NCI-H1092 (cell line): Measurements from ENCODE around the gene POLR3A.

Source experiments
- DNase-seq: peaks from one replicate; lab custom pipeline; 2025; lab: John Stamatoyannopoulos, UW

POLR3A gene

GRCh38 chr10:77977934-77978333 is 51.4 kb downstream of the POLR3A start:
- no peak for DNase-seq

GRCh38 chr10:77977016-77977415 is 52.3 kb downstream of the POLR3A start:
- DNase-seq: no peak

GRCh38 chr10:77975086-77975666 is 54.1 kb downstream of the POLR3A start:
- DNase-seq: no peak

- DNase-seq: no peak
These were observed 54.8 kb downstream of the POLR3A start for GRCh38 chr10:77974396-77975074.

- no peak for DNase-seq
These were observed 56.0 kb downstream of the POLR3A start for GRCh38 chr10:77973276-77973675.

GRCh38 chr10:77972148-77972547 is 57.2 kb downstream of the POLR3A start:
- no peak for DNase-seq

- no peak for DNase-seq
These were observed 57.5 kb downstream of the POLR3A start for GRCh38 chr10:77971804-77972144.

- DNase-seq: no peak
These were observed 58.2 kb downstream of the POLR3A start for GRCh38 chr10:77970869-77971803.

GRCh38 chr10:77969114-77969513 is 60.2 kb downstream of the POLR3A start:
- no peak for DNase-seq

- DNase-seq: peak; percentile 47
These were observed 61.7 kb downstream of the POLR3A start for GRCh38 chr10:77967611-77968022.

- no peak for DNase-seq
These were observed 64.0 kb downstream of the POLR3A start for GRCh38 chr10:77965294-77965693.

- no peak for DNase-seq
These were observed 64.5 kb downstream of the POLR3A start for GRCh38 chr10:77964811-77965210.

- no peak for DNase-seq
These were observed 65.4 kb downstream of the POLR3A start for GRCh38 chr10:77963901-77964300.

- DNase-seq: no peak
These were observed 66.8 kb downstream of the POLR3A start for GRCh38 chr10:77962350-77963146.

- DNase-seq: no peak
These were observed 67.6 kb downstream of the POLR3A start for GRCh38 chr10:77961668-77962067.

- DNase-seq: no peak
These were observed 68.4 kb downstream of the POLR3A start for GRCh38 chr10:77960829-77961329.

- no peak for DNase-seq
These were observed 69.3 kb downstream of the POLR3A start for GRCh38 chr10:77959887-77960455.

GRCh38 chr10:77959384-77959783 is 69.9 kb downstream of the POLR3A start:
- DNase-seq: no peak

GRCh38 chr10:77955136-77955535 is 74.2 kb downstream of the POLR3A start:
- DNase-seq: no peak

GRCh38 chr10:77949167-77949566 is 80.1 kb downstream of the POLR3A start:
- no peak for DNase-seq

- no peak for DNase-seq
These were observed 83.2 kb downstream of the POLR3A start for GRCh38 chr10:77946084-77946483.

- DNase-seq: no peak
These were observed 84.8 kb downstream of the POLR3A start for GRCh38 chr10:77944519-77944918.
